Activated effector memory CD4-positive, alpha-beta T cell treated with anti-CD3 and anti-CD28 coated beads, Interleukin-2, amount 50 U/mL, for 16 hours (primary cell): Measurements from ENCODE around the gene THOC3.
"Not testable (repeated sequence)": the region's sequence is repeated elsewhere in the genome, so short reads cannot be mapped to it uniquely, and the experiment has no call there.

ENCODE experiments used
- DNase-seq: peaks from one replicate; pipeline ENCODE4 v3.0.0-alpha.2; 2020

THOC3 gene

DNA sequence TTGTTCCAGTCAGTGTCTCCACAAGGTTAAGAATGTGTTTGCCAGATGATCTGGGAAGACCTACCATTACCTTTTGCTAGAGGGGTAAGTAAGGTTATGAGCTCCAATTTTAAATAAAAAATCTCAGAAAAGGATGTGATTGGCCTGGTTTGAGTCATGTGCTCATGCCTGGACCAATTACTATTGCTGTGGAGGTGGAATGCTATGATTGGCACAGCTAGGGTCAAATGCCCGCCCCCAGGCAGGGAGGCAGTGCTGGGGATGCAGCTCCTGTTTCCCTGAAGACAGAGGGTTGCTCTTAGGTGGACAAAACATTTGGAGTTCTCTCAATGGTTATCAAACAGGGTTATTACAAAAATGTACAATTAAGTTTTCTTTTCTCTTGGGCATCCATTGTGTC lies 29.6 kb downstream of the THOC3 start:
- DNase-seq, result not testable (repeated sequence)

DNA sequence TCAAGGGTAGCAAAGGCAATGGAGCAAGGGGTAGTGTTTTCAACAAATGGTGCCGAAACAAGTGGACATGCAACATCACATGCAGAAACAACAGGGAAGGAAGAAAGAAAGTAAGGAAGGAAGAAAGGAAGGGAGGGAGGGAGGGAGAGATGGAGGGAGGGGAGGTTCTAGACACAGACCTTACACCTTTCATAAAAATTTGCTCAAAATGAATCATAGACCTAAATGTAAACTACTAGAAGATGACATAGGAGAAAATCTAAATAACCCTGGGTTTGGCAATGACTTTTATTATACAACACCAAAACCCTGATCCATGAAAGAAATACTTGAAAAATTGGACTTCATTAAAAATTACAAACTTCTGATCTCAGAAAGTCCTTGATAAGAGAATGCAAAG lies 39.4 kb downstream of the THOC3 start:
- DNase-seq, result not testable (repeated sequence)

DNA sequence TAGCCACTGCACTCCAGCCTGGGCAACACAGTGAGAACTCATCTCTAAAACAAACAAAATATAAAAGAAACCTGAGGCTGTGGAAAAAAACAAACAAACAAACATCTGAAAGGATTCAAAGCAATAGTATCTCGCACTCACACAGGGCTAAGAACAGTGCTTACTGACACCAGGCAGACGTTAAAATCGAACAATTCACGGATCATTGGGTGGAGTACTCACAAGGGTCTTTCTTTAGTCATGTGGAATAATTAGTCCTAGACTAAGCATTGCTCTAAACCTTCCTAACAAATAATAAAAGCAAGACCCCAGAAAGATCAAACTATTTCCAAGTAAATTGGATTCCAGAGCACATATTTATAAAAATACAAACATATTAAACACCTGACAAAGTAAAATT lies 43.0 kb downstream of the THOC3 start:
- DNase-seq, result not testable (repeated sequence)

DNA sequence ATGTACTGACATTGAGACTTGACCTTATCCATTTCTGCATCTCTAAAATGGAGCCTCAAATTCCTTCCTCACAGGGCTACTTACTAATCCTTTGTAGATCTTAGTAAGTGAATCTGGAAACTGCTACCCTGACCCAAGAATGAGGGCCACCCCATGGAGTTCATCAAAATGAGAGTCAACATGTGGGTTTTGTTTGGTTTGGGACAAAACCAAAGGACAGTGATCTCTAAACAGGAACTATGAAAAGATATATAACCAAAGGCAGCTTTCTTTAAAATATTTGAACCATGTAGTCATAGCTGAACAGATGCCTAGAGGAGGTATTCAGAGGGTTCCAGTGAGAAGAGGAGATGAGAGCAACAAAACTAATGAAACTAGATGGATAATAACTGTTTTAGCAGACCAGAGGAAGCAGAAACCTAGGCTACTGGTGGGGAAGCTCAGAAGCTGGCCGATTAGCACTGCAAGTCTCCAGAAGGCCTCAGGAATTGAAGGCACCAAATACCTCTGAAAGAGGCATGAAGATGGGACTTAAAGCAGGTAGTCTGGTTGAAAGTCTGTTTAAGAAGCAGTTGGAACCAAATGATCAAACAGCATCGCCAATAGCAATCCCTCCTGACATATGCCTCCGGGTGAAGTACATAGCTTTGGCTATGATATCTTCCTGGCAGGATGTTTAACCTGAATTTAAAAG lies 45.8 kb downstream of the THOC3 start:
- DNase-seq, result no peak

DNA sequence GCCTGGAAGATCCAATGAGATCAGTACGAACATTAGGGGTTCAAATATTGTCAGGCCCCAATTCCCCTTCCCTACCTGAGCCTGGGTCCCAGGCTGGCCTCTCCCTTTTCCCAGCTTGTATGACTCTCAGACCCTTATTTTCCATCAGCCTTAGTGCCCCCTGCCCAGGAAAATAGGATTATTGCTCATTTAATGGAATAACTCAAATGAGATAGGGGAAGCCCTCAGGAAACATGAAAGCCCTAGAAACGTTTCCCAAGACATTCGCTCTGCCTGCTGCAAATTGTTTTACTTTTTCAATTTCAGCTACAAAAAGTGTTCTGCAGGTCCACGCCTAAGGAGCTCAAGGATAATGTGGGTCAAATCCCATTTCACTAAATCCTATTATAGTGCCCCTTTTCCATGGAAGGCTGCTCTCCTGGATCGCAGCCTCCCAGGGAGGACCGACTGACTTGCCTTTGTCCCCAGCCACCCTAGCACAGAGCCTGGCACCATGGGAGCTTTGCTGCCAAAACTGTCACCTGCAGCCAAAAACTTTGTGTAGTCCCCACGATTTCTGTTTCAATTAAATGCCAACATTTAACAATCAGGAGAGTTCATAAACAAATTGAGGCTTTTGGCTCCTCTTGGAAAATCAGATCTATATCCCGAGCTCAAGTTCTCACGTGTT lies 46.9 kb downstream of the THOC3 start:
- DNase-seq, result no peak

DNA sequence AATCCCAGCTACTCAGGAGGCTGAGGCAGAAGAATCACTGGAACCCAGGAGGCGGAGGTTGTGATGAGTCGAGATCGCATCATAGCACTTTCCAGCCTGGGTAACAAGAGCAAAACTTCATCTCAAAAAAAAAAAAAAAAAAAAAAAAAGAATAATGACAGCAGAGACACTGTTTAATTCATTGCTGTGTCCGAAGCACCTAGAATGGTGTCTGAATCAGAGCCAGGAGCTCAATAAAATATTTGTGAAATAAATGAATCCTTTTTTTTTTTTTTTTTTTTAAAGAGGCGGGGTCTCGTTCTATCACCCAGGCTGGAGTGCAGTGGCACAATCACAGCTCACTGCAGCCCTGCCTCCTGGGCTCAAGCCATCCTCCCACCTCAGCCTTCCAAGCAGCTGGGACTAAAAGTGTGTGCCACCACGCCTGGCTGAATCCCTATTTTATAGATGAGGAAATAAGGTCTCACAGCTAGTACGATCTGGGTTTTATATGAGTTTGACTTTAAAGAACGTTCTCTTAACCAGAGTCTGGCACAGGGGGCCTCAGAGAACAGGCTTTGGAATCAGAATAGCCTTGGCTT lies 47.8 kb downstream of the THOC3 start:
- DNase-seq, result no peak

DNA sequence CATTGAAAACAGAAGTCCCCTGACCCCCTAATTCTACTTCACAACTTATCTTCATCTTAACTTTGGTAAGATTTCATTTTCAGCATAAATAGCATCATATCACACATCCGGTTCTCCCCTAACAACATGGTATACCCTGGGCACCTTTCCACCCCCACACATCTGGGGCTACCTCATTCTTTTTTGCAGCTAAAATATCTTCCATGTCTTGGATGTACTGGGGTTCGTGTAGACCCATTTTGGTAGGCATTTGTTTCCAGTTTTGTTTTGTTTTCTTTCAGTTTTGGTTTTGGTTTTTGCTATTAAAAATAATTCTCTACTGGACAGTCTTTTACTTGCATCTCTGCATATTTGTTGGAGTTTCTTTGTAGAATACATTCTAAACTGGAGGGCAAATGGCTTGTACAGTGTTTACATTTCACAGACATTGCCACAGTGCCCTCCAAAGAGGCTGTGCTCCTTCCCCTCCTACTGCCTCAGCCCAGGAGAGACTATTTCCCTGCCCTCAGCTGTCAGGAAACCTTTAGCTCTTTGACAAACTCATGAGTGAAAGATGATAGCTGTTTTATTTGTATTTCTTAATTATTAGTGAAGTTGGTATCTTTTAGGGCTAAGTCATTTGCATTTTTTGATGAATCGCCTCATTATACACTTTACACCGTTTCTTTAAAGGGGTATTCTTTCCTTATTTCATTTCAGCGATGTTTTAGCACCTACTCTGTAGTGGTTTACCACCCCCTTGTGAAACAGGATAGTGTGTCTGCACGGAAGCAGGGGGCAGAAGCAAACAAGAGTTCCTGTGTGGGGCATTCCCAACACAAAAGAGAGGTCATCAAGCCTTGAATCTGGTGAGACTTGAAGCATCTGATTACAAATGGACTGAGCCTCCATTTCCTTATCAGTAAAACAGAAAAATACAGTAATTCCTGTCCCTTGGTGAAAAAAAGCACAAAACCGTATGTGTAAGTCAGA lies 52.8 kb downstream of the THOC3 start:
- not testable (repeated sequence) for DNase-seq

DNA sequence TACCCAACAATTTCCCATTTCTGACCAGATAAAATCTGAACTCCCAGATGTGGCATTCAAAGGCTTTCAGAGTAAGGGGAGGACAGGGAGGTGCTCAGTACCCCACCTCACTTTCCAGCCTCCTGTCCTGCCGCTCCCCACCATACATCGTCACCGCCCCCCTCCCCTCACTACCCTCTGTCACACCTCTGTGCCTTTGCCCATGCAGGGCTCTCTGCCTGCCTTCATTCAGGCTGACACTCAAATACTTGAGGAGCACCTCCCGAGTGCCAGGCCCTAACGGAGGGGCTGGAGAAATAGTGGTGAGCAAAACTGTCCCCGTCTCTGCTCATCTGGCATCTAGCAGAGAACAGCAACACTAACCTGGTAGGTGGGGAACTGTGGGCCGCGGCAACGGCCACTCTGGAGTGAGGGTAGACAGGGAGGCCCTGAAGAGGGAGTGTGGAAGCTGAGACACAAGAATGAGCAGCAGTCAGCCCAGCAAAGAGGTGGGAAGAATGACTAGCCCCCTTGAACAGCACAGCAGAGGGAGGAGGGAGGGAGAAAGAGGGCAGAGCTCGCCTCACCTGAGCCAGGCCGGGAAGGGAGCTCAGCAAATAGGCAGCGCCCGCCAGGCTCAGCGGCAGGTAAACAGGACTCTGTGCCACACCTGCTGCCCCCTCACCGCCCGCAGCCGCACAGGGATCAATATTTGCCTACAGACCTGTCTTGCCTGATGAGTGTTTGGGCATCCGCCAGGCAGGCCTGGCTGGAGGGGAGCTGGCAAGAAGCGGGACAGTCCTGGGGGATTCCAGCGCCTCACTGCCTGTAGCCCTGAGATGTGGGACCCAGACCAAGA lies 54.1 kb downstream of the THOC3 start:
- not testable (repeated sequence) for DNase-seq

DNA sequence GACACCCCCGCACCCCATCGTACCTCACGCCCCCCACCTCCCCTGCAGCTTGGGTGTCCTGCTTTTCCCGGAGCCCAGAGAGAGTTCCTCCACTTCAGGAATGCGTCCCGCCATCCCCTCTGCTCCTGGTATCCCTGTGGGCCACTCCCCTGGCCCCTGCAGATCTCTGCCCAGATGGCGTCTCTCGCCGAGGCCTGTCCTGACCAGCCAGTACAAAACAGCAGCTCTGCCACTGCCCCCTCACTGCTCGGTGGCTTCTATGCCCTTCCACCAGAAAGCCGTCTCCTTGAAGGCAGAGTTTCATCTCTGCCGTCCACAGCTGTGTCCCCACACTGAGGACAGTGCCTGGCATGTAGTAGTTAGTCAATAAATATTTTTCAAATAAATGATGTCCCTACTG lies 58.0 kb downstream of the THOC3 start:
- DNase-seq, result not testable (repeated sequence)
